HG03095 (cell line): ENCODE data around the gene MACROD2.
"Not testable (repeated sequence)": the region's sequence is repeated elsewhere in the genome, so short reads cannot be mapped to it uniquely, and the experiment has no call there.

Experiments
- ATAC-seq: cut with Tn5 transposase; IDR thresholded peaks from one replicate; pipeline ENCODE4 v1.9.1; 2021; ENCODE audit warnings: moderate library complexity; ENCODE audit not compliant: unreplicated experiment

Gene MACROD2

GRCh38 chr20:14926436-14926835 lies 931.1 kb downstream of the MACROD2 start:
- ATAC-seq: not testable (repeated sequence)

DNA sequence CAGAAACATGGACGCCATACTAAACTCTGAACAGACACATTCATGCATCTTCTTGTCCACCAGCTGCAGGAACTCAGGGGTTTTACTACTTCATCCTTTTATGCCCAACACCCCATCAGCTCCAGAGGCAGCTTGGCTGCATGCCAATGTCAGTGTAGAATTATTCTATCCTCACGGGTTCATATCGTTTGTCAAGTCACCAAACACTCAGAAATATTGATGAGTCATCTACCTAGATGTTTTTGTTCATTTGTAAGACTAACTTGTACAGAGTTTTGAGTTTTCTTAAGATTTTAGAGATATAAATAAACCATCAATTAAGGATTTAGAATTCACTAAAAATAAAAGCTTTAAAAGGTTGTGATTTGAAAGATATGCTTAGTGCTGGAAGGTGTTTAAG lies 932.8 kb downstream of the MACROD2 start:
- no peak for ATAC-seq

- ATAC-seq: no peak
Measured at GRCh38 chr20:14929388-14929787, 934.1 kb downstream of the MACROD2 start.

GRCh38 chr20:14932040-14932439 lies 936.7 kb downstream of the MACROD2 start:
- no peak for ATAC-seq

- no peak for ATAC-seq
Measured at GRCh38 chr20:14935285-14935684, 940.0 kb downstream of the MACROD2 start.

- no peak for ATAC-seq
Measured at GRCh38 chr20:14937021-14937420, 941.7 kb downstream of the MACROD2 start.

DNA sequence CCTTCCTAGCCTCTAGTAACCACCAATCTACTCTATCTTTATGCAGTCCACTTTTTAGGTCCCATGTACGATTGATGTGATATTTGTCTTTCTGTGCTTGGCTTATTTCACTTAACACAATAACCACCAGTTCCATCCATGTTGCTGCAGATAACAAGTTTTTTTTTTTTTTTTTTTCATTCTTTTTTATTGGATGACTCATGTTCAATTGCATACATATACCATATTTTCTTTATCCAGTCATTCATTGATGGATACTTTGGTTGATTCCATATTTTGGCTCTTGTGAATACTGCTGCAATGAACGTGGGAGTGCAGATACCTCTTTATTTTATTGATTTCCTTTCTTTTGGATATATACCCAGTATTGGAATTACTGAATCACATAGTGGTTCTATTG lies 942.5 kb downstream of the MACROD2 start:
- ATAC-seq: no peak

GRCh38 chr20:14947536-14947935 lies 952.2 kb downstream of the MACROD2 start:
- no peak for ATAC-seq

- ATAC-seq: no peak
Measured at GRCh38 chr20:14947946-14948345, 952.6 kb downstream of the MACROD2 start.

GRCh38 chr20:14948416-14948815 lies 953.1 kb downstream of the MACROD2 start:
- no peak for ATAC-seq

- no peak for ATAC-seq
Measured at GRCh38 chr20:14950633-14951032, 955.3 kb downstream of the MACROD2 start.

DNA sequence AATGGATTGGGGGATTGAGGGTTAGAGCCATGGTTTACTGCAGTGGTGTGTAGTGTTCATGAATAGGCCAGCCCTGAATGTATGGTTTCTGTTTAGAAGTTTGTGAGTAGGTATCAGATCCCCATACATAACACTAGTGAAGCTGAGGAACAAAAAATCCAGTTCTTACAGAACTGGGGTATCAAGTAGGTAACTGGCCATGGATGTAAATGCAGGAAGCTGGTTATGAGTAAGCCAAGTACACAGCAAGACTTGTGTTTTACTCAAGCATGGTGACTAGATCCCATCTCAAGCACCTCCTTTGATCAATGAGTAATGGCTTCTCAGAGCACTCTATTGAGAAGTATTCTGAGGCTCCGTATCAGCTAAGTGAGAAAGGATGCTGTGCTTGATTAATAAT lies 955.8 kb downstream of the MACROD2 start:
- no peak for ATAC-seq

DNA sequence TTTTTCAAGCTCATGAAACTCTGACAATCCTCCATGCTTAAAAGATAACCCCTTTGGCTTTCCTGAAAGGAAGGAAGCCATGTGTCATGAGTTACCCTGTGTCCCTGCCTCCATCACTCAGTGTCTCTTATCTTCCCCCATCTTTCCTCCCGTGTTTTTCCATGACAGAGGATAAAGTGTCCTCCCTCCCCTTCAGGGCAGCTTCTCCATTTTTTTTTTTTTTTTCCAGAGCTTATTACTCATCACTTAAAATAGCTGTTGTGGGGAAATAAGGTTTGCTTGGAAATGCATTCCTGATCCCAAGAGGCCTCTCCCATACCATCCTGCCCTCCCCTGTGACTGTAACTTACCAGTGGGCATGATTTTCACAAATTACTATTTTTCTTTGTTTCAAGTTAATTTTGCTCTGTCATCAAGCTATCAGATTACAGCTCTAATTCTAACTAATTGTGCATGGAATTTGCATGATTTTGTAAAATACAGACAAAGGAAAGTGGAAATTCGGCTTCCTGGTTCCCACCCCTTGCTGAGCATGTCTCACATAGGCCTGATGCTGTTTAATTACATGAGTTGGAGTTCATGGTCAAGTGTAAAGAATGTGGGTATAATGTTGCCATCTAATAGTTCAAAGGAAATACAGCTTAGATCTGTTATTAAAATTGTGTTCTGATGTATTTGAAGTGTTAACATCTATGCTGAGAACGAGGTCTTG lies 956.5 kb downstream of the MACROD2 start:
- no peak for ATAC-seq

DNA sequence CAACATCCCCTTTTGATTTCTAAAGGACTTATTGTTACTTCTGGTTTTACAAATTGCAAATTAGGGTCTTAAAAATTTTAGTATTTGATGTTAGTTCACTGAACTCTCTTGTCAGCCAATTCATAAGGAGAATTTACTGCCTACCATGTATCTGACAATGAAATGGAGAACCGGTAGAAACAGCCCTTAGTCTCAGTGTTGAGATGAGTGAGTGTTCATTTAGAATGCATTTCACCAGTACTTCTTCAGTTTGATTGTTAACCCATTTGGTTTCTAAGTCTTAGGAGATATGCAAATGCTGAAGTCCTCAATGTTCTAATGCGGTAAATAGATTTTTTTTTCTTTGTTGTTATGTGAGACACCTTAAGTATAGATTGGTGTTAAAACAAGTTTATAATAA lies 958.4 kb downstream of the MACROD2 start:
- ATAC-seq: no peak

DNA sequence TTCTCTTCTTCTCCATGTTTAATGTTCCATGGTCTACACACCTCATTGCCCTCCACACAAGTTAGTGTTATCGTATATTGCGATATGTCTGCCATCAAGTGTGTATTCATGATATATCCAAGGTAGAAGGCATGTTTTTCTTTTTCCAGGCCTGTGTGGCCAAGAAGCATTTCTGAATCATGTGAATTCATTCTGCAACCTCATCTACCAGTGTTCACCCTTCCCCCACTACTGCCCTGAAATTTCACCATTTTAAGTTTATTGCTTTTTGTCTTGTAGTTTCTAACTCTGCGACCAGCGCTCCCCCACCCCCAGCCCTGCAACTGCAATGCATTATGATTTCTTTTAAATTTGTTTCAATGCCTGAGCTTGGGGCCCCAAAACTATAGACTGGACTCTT lies 960.1 kb downstream of the MACROD2 start:
- no peak for ATAC-seq

DNA sequence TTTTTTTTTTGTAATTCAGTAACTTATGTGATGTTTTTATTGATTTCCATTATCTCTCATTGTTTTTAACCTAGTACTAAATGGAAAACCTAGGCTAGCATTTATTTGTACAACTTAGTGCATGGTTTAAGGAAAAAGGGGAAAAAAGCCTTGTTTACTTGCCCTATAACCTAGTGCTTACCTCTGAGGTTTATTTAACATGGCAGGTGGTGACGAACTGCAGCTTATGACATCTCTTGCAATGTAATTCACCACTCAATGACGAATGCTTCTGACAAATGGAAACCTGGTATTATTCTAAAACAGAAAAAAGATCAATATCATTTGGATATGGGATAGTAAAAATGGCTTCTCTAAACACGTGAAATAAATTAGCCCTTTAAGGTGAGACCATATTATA lies 960.7 kb downstream of the MACROD2 start:
- ATAC-seq: no peak

DNA sequence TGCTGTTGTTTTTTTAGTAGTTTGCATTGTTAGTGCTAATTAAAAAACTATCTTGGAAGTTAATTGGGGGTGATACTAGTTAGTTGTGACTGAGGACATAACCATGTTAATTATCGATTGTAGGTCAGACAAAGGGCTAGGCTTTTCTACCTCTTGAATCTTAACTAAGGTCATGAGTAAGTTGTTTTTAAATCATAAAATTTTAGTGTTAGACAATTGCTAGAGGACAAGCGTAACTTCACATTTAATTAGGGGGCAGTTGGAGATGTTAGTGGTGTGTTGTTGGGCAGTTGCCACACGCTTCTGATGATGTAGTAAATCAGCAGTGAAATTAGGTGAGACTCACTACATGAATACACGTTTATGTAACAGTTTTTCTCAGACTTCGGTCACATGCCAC lies 961.2 kb downstream of the MACROD2 start:
- ATAC-seq: no peak

DNA sequence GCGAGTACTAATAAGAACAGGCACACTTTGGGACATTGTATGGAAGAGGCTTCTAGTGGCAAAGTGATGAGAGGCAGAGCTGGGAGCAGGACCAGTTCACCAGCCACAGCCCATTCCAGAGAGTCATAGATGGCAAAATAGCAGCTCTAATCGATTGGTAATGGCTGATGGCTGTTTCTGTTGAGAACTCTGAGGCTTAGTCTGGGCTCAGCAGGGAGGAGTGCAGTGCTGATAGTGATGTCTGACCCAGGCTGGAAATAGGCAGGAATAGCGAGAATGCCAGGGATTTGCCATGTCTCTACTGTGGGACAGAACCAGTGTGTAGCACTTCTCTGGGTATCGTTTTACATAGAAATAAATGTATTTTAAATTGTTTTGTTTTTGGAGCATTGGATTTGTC lies 962.1 kb downstream of the MACROD2 start:
- ATAC-seq: no peak

DNA sequence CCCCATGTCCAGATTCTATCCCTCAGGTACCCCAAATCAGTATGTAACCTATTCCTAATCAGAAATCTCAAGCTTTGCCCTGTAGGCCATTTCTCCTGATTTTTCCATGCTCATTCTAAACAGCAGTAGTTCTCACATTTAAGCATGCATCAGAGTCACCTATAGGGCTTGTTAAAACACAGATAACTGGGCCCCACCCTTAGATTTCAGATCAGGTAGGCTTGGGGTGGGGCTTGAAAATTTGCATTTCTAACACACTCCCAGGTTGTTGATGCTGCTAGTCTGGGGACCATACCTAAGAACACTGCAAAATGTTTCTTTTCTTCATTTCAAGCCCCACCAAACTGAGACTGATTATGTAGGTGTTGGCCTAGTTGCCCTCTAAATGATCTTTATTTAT lies 963.3 kb downstream of the MACROD2 start:
- no peak for ATAC-seq

- ATAC-seq: no peak
Measured at GRCh38 chr20:14959506-14960475, 964.5 kb downstream of the MACROD2 start.

GRCh38 chr20:14960831-14961230 lies 965.5 kb downstream of the MACROD2 start:
- no peak for ATAC-seq

DNA sequence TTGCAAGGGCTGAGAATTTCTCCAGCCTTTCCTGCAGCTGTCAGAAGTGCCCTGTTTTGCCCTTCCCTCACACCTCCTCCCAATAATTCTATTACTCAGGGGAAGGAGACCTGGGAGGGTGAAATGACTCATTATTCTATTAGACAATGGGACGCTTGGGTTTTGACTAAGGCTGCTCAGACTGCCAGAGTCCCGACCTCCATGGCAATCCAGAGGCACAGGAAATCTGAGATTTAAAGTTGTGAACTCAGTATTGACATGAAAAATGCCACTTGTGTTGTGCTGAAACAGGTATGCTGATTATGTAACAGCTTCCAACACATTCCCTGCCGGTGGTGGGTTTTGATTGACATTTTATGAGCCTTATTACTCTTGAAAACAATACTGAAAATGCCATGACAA lies 967.9 kb downstream of the MACROD2 start:
- no peak for ATAC-seq
